Neuron (in vitro differentiated cells): ENCODE measurements around the gene DDIAS.

Experiments used
- H2AFZ ChIP-seq: one replicate; pipeline ENCODE4 v1.6.1; 2013; ENCODE audit warnings: low read depth, mild to moderate bottlenecking, inconsistent platforms, low read length, moderate library complexity
- H3K27me3 ChIP-seq: one replicate; pipeline ENCODE4 v1.6.1; 2013; ENCODE audit warnings: low read length; ENCODE audit not compliant: insufficient read depth
- H3K36me3 ChIP-seq: one replicate; pipeline ENCODE4 v1.6.1; 2013; ENCODE audit warnings: low read length; ENCODE audit not compliant: insufficient read depth
- H3K4me1 ChIP-seq: one replicate; pipeline ENCODE4 v1.6.1; 2013; ENCODE audit warnings: low read length; ENCODE audit not compliant: insufficient read depth
- H3K4me3 ChIP-seq: 2 replicates; pipeline ENCODE4 v1.5.1; 2013; ENCODE audit warnings: mild to moderate bottlenecking, low read length, moderate library complexity
- H3K9me3 ChIP-seq: one replicate; pipeline ENCODE4 v1.6.1; 2013; ENCODE audit warnings: low read length

DDIAS gene

DNA sequence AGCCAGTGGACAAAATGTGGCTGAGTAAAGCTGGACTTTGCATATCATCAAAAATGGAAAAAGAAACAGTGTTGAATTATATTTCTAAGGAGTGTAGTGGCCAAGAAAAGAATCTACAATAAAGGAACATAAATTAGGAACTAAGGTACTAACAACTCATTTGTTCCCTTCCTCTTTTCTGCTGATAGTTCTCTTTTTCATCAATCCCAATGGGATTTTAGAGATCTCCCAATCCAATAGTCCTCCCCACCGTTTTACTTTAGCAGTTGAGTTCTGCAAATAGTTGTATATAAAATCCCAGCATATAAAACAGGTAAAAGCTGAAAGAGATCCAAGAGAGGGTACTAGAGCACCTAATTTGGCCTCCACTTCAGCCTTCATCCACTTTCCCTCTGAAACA is 3.3 kb upstream of the DDIAS start:
- no peak overlapping the region for H2AFZ ChIP-seq
- no peak overlapping the region for H3K4me3 ChIP-seq
- H3K4me1 ChIP-seq = peaks cover 23% of the 10 kb centered on the region
- no peaks in the 10 kb centered on the region for H3K27me3 ChIP-seq
- no peaks in the 10 kb centered on the region for H3K36me3 ChIP-seq
- H3K9me3 ChIP-seq = no peaks in the 10 kb centered on the region

DNA sequence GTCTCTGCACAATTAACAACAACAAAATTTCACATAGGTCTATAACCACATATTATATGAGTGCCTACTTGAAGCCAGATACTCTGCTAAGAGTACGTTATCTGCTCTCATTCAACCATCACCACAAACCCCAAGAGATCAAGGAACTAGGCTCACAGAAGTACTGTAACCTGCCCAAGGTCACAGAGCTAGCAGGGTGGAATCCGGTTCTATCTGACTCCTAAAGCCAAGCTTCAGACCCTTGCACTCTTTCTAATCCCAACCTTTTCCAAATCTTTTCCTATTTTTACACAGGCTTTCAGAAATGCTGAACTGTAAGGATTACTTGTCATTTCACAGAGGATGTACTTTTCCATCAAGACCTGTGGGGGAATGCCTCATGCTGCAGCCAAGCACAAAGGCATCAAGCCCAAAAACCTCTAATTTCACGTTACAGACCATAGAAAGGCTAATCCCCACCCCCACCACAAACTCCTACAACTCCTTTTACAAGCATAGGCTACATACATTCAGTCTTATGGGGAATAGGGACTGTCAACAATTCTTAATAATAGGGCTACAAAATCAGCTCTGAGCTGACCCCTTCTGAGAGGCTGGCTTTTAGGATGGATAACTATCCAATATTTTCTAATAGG is 2.2 kb upstream of the DDIAS start:
- peak overlapping the region; percentile 69 for H2AFZ ChIP-seq
- peak overlapping the region; percentile 80 for H3K4me3 ChIP-seq
- H3K27me3 ChIP-seq = no peaks in the 10 kb centered on the region
- no peaks in the 10 kb centered on the region for H3K36me3 ChIP-seq
- no peaks in the 10 kb centered on the region for H3K9me3 ChIP-seq
- peaks cover 23% of the 10 kb centered on the region for H3K4me1 ChIP-seq

DNA sequence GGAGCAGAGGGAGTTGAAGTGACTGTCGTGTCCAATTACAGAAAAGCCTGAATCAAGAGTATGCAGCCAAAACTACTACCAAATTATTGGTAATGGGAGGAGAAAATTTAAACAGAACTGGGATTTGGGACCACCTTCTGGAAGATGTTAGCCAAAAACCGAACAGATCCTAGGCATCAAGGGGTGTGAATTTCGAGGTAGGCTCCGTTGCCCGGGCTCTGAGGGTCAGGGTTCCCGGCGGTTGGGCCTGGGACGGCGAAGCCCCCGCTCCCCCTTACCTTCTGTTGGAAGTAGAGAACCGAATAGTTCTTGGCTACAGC is 1.6 kb upstream of the DDIAS start:
- peaks cover 23% of the 10 kb centered on the region for H3K4me1 ChIP-seq
- no peaks in the 10 kb centered on the region for H3K36me3 ChIP-seq
- no peaks in the 10 kb centered on the region for H3K9me3 ChIP-seq
- H3K27me3 ChIP-seq = no peaks in the 10 kb centered on the region
- peak overlapping the region; percentile 69 for H2AFZ ChIP-seq
- H3K4me3 ChIP-seq = peak overlapping the region; percentile 80

DNA sequence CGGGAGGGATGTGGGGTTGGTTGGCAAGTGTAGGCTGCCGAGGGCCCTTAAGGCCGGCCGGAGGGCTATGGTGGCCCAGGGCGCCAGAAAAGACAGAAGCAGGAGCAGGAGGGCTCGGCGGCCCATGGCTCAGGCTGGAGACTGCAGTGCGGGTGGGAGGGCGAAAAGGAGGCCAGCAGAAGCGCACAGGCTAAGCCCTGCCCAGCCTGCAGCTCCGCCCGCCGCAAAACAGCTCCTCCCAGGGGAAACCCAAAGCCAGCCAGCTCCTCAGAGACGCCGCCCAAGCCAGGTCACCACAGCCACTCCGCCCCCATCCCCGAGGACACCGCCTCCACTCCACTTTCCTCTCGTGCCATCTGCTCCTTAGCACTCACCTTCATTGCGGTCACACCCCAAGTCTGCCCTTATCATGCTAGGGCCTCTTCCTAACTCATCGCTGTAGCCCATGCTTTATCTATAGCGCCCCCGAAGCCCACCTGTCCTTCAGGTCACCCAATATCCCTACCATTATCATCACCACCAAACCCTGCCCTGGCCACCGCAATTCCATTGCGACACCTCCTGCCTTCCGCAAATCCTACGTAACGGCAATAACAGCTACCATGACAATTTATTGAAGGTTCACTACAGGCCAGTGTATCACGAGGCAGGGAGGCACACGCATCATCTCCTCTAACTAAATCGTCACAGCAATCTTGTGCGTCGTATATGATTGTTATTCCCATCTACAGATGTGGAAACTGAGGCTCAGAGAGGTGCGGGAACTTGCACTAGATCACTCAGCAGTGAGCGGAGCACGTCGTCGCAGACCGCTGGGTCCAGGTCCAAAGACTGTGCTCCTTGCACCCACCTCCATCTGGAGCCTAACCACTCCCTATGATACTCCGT is 1.0 kb upstream of the DDIAS start, which contains the start of gene PRCP:
Gene PRCP, minus strand, starts transcription at position 154 of the 888 bp plus-strand sequence. Its CDS starts 28 bp downstream, at position 126.
- Histone ChIP-seq H3K4me3 (peak within 1 kb of the TSS; percentile 80), H3K9me3 (no peaks in the 10 kb centered on the region), H3K36me3 (no peaks in the 10 kb centered on the region), H3K27me3 (no peaks in the 10 kb centered on the region), H3K4me1 (peaks cover 23% of the 10 kb centered on the region), H2AFZ (peak within 1 kb of the TSS; percentile 92)

DNA sequence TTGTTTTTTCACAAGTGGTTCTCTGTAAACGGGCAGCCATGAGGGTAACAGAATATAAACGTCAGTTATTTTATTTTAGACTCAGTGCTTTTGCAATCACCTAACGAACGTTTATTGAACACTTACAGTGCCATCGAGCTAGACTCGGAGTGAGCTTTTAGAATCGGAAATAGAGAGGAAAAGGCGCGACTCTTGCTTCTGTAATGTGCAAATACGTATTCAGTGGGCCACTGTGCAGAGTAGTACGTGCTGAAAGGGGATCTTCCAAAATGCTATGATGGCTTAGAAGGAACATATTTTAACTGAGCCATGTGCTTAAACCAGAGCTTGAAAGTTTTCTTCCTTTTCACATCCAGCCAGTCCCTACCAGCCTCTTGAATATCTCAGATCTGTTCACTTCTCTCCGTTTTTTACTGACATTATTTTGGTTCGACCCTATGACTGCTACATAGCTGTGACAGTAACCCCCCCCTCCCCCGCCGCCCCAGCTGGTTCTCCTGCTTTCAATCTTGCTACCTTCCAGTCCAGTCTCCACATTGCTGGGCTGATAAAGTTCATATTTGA is 468 bp downstream of the DDIAS start:
- Histone ChIP-seq H3K4me3 (peak overlapping the region; percentile 80), H2AFZ (peak overlapping the region; percentile 92), H3K9me3 (no peaks in the 10 kb centered on the region), H3K27me3 (no peaks in the 10 kb centered on the region), H3K36me3 (no peaks in the 10 kb centered on the region), H3K4me1 (peaks cover 28% of the 10 kb centered on the region)

DNA sequence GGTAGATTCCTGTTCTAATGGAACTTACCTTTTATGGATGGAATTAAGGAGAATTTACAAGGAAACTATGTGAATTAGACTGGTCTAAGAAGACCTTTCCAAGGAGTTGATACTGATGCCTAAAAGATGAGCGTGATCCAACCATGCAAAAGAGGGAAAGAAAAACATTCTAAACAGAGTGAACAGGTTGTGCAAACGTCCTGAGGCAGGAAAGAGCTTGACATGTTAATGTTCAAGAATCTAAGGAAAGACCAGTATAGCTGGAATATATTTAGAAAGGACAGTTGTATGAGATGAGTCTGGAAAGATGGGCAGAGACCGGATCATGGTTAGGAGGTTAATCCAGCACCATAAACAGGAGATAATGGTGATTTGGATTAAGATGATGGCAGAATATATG is 1.3 kb downstream of the DDIAS start:
- Histone ChIP-seq H3K36me3 (no peaks in the 10 kb centered on the region), H3K4me3 (peak overlapping the region; percentile 80), H3K4me1 (peaks cover 32% of the 10 kb centered on the region), H2AFZ (no peak overlapping the region), H3K27me3 (no peaks in the 10 kb centered on the region), H3K9me3 (no peaks in the 10 kb centered on the region)

DNA sequence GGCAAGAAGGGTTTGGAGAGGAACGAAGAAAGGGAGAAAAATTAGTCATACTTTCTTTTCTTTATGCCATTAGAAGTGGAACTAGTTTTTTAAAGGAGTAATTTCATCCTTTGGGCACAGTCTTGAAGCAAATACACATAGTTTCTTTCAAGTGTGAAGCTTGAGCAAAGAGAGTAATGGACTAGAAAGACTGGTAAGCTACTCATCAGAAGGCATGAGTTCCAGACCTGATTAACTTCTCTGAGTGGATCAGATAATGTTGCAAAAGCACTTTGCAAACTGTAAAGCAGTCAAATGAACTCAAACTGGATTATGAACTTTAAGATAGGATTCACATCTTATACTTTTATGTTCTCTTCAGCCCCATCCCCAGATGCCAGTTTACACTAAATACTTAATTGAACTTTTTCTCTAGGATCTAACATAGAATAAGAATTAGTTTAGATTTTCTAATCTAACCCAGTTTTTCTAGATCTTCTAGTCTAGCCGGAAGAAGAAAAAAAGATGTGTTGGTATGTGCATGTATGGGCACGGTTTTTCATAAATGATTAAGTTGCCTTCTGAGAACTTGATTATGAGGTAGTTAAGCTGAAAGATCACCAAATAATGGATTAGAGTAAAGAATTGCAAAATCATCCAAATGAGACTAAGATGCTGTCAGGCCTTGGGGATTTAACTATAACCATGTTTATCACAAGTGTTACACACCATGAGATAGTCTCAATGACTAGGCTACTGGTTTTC is 2.5 kb downstream of the DDIAS start:
- no peaks in the 10 kb centered on the region for H3K9me3 ChIP-seq
- H3K4me1 ChIP-seq = peaks cover 30% of the 10 kb centered on the region
- H3K36me3 ChIP-seq = no peaks in the 10 kb centered on the region
- H3K27me3 ChIP-seq = no peaks in the 10 kb centered on the region
- no peak overlapping the region for H2AFZ ChIP-seq
- H3K4me3 ChIP-seq = no peak overlapping the region

DNA sequence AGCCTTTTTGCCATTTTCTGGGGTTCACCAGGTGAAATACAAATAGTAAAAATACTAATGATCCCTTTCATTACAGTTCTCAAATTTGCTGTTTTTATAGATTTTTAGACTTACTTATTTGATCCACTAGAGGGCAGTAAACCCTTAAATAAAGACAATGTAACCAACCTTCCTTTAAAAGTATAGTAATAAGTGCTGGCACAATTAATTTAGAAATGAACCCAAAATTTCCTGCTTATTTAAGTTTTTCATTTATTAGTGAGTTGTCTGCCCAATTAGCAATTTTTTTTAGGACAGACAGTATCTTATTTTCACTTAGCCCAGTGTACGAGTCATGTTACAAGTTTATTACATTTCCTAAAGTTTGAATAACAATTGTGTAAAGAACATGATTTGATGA is 4.7 kb downstream of the DDIAS start:
- H2AFZ ChIP-seq = no peak overlapping the region

DNA sequence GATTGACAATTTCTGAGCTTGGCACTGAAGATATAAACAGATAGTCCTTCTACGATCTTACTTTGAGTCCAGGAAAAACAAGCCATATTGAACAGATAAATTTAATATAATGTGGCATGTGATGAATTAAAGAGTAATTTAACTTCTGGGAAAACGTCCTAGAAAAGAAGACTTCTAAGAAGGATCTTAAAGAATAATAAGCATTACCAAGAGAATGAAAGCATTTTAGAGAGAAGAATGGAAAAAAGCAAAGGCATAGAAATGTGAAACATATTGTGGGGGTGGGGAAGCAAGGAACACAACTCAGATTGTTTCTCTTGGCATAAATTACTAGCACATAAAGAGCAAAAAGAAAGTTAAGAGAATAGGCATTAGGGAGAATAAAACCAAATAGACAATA is 5.4 kb downstream of the DDIAS start:
- Histone ChIP-seq H3K4me3 (no peak overlapping the region), H2AFZ (no peak overlapping the region), H3K9me3 (peaks cover 2% of the 10 kb centered on the region), H3K36me3 (no peaks in the 10 kb centered on the region), H3K27me3 (no peaks in the 10 kb centered on the region), H3K4me1 (peaks cover 20% of the 10 kb centered on the region)

More for the DNA sequence above, 4.7 kb downstream of the DDIAS start:
- Histone ChIP-seq H3K36me3 (no peaks in the 10 kb centered on the region), H3K9me3 (no peaks in the 10 kb centered on the region), H3K27me3 (no peaks in the 10 kb centered on the region), H3K4me3 (no peak overlapping the region), H3K4me1 (peaks cover 22% of the 10 kb centered on the region)

DNA sequence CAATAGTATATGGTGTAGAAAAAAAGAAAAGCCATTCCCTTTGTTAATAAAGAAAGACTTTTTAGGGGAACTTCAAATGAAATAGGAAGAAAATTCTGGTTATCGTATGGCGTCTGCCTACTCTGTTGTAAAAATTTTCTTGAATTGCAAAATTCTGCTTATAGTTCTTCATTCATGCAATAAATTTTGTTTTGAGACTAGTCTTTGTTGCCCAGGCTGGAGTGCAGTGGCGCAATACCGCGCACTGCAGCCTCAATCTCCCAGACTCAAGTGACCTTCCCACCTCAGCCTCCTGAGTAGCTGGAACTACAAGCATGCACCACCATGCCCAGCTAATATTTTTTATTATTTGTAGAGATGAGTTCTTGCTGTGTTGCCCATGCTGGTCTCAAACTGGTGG is 5.8 kb downstream of the DDIAS start:
- Histone ChIP-seq H3K4me1 (peaks cover 15% of the 10 kb centered on the region), H3K4me3 (no peak overlapping the region), H2AFZ (no peak overlapping the region), H3K27me3 (no peaks in the 10 kb centered on the region), H3K36me3 (no peaks in the 10 kb centered on the region), H3K9me3 (peaks cover 2% of the 10 kb centered on the region)

DNA sequence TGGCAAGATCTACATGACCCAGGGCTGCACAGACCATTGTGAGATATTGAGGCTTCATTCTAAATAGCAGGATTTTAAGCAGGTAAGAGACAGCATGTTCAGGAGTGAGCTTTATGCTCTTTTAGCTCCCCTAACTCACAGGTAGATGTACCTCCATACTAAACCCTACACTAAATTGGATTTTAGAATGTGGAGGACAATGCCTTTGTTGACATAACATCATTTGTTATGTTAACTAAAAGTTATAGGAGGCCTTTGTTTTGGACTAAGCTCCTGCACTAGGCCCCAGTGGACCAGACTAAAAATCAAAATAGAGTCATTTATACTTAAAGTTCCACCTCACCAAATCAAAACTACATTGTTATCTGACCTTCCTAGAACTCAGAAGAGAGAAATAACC is 6.8 kb downstream of the DDIAS start:
- Histone ChIP-seq H3K4me1 (peaks cover 8% of the 10 kb centered on the region), H2AFZ (no peak overlapping the region), H3K27me3 (no peaks in the 10 kb centered on the region), H3K9me3 (peaks cover 2% of the 10 kb centered on the region), H3K36me3 (no peaks in the 10 kb centered on the region), H3K4me3 (no peak overlapping the region)

DNA sequence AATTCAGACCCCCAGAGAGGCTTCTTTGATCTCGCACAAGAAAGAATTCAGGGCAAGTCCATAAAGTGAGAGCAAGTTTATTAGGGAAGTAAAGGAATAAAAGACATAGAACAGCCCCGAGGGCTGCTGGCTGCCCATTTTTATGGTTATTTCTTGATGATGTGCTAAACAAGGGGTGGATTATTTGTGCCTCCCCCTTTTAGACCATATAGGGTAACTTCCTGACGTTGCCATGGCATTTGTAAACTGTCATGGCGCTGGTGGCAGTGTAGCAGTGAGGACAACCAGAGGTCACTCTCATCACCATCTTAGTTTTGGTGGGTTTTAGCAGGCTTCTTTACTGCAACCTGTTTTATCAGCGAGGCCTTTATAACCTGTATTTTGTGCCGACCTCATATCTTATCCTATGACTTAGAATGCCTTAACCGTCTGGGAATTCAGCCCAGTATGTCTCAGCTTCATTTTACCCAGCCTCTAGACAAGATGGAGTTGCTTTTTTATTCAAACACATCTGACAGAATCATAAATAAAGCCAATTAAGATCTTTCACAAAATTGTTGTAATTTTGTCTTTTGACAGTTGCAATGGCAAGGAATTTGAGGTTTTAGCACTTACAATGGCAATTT is 7.6 kb downstream of the DDIAS start:
- Histone ChIP-seq H3K4me3 (no peak overlapping the region), H2AFZ (no peak overlapping the region), H3K9me3 (peaks cover 2% of the 10 kb centered on the region), H3K27me3 (no peaks in the 10 kb centered on the region), H3K36me3 (no peaks in the 10 kb centered on the region), H3K4me1 (peaks cover 8% of the 10 kb centered on the region)
